Measurements from ENCODE around the gene MUCL3. TPM values are rescaled to one million over a fixed set of nuclear protein-coding genes. Genes with fewer than 3 reads are reported as not detected.

The MUCL3 gene
- total RNA-seq, 2 experiments from 2014 or later: not detected

- CTCF ChIA-PET: no interaction called here
- no peak for DNase-seq
- Mint-ChIP-seq H3K4me3 (no peak overlapping the region), H3K27ac (no peak overlapping the region), H3K36me3 (ENCODE audit: low read depth) (no peaks in the 10 kb centered on the region), H3K27me3 (peaks cover 39% of the 10 kb centered on the region), H3K4me1 (no peaks in the 10 kb centered on the region), H3K9me3 (no peaks in the 10 kb centered on the region)
- POLR2A ChIA-PET: no interaction called here
Observed at GRCh38 chr6:30974490-30975252, 33.9 kb downstream of the MUCL3 start.

DNA sequence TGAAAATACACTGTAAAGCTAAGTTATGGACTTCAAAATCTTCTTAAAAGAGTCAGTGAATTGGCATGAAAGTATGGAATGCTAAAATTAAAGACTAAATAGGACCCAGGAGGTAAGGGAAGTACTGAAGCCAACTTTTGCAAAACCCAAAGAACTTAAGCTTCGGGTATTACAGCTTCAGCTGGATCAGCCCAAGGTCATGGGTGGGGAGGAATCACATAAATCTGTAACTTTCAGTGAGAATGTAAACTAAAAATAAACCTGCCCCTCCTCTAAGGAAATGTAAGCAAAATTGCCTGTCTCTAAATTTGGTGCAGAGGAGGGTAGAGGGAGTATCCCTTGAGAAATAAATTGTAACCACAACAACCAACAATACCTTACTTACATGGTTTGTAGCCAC lies 38.4 kb downstream of the MUCL3 start:
- peaks cover 45% of the 10 kb centered on the region for H3K27me3 Mint-ChIP-seq
- no peaks in the 10 kb centered on the region for H3K9me3 Mint-ChIP-seq
- CTCF ChIA-PET: no interaction called here

DNA sequence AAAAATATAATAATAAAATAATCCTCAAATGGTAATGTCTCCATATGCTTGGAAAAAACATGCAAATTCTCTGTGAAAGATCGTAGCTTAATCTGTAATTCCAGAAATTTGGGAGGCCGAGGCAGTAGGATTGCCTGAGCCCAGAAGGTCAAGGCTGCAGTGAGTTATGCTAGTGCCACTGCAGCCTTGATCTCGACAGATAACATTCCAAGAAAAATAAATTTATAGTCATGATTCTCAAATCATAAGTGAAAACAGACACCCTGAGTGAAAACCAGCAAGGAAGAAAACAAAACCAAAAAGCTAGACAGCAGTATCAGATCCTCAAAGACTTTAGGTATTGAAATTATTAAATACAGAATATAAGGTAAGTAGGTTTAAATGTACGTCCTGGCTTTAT lies 38.9 kb downstream of the MUCL3 start:
- no peak for DNase-seq
- CTCF ChIA-PET: no interaction called here
- Mint-ChIP-seq H3K27me3 (peaks cover 43% of the 10 kb centered on the region), H3K27ac (no peak overlapping the region), H3K4me1 (no peaks in the 10 kb centered on the region), H3K4me3 (no peak overlapping the region), H3K9me3 (no peaks in the 10 kb centered on the region), H3K36me3 (ENCODE audit: low read depth) (no peaks in the 10 kb centered on the region)
- POLR2A ChIA-PET: no interaction called here

More for the DNA sequence above, 38.4 kb downstream of the MUCL3 start:
- Mint-ChIP-seq H3K27ac (no peak overlapping the region), H3K36me3 (ENCODE audit: low read depth) (no peaks in the 10 kb centered on the region), H3K4me3 (no peak overlapping the region), H3K4me1 (no peaks in the 10 kb centered on the region)
- no peak for DNase-seq
- POLR2A ChIA-PET: no interaction called here

DNA sequence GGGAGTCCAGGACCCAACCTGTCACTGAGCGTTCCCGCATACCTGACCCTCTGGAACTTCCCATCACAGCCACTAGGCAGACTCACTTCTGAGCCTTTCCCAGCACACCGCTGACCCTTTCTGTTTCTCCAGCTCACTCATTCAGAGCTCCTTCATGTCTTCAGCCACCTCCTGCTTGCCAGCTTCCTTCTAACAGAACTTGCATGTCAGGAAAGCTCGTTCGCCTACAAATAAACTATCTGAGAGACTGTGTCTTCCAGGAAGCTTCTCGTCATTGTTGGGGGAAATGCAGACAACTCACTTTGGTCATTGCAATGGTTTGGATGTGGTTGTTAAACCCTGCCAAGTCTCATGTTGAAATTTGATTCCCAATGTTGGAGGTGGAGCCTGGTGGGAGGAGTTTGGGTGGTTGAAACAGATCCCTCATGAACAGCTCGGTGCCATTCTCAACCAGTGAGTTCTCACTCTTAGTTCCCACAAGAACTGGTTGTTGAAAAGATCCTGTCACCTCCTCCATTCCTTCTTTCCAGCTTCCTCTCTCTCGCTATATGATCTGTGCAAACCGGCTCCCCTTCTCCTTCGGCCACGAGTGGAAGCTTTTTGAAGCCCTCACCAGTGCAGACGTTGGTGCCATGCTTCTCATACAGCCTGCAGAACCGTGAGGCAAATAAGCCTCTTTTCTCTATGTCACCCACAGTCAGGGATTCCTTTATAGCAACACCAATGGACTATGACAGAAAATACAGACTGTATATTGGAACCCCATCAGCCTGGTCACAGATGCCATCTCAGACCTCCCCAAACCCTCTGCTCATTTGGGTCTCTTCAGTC lies 41.4 kb downstream of the MUCL3 start:
- Mint-ChIP-seq H3K4me3 (no peak overlapping the region), H3K36me3 (ENCODE audit: low read depth) (no peaks in the 10 kb centered on the region), H3K9me3 (no peaks in the 10 kb centered on the region), H3K4me1 (no peaks in the 10 kb centered on the region), H3K27ac (no peak overlapping the region), H3K27me3 (peaks cover 38% of the 10 kb centered on the region)
- no peak for DNase-seq
- ChIA-PET CTCF (no interaction called here), POLR2A (interaction anchor here (1.5 kb wide), 1 partner anchor 9 kb away, joined by 4 read pairs; no protein-coding TSS in a partner anchor)

GRCh38 chr6:30983439-30983838 lies 42.7 kb downstream of the MUCL3 start, which contains the start of gene MUC21:
Gene MUC21 (plus strand): TSS chr6:30983718. CDS start chr6:30983959, 241 bp downstream.
- Mint-ChIP-seq H3K4me3 (no peak within 1 kb of the TSS), H3K36me3 (ENCODE audit: low read depth) (no peaks in the 10 kb centered on the region)
- POLR2A ChIA-PET: no interaction called here

GRCh38 chr6:30985490-30985889 lies 44.7 kb downstream of the MUCL3 start:
- peaks cover 20% of the 10 kb centered on the region for H3K27me3 Mint-ChIP-seq
- ChIA-PET POLR2A (no interaction called here), CTCF (interaction anchor here (0.9 kb wide), 1 partner anchor 94 kb away, joined by 4 read pairs; no protein-coding TSS in a partner anchor)
- H3K9me3 Mint-ChIP-seq: no peaks in the 10 kb centered on the region
- H3K4me3 Mint-ChIP-seq: no peak overlapping the region
- H3K36me3 Mint-ChIP-seq (ENCODE audit: low read depth): no peaks in the 10 kb centered on the region
- no peak for DNase-seq
- peaks cover 5% of the 10 kb centered on the region for H3K4me1 Mint-ChIP-seq
- no peak overlapping the region for H3K27ac Mint-ChIP-seq

More at GRCh38 chr6:30983439-30983838, 42.7 kb downstream of the MUCL3 start, which contains the start of gene MUC21:
- DNase-seq: no peak
- no peaks in the 10 kb centered on the region for H3K9me3 Mint-ChIP-seq
- H3K4me1 Mint-ChIP-seq: no peaks in the 10 kb centered on the region
- no peak within 1 kb of the TSS for H3K27ac Mint-ChIP-seq
- CTCF ChIA-PET: no interaction called here
- H3K27me3 Mint-ChIP-seq: peaks cover 31% of the 10 kb centered on the region

- POLR2A ChIA-PET: no interaction called here
- no peaks in the 10 kb centered on the region for H3K36me3 Mint-ChIP-seq (ENCODE audit: low read depth)
- H3K9me3 Mint-ChIP-seq: no peaks in the 10 kb centered on the region
- DNase-seq: no peak
- H3K4me1 Mint-ChIP-seq: peaks cover 11% of the 10 kb centered on the region
- no peak overlapping the region for H3K4me3 Mint-ChIP-seq
- CTCF ChIA-PET: no interaction called here
- no peak overlapping the region for H3K27ac Mint-ChIP-seq
- H3K27me3 Mint-ChIP-seq: peaks cover 10% of the 10 kb centered on the region
Observed at GRCh38 chr6:30987304-30987703, 46.5 kb downstream of the MUCL3 start.

DNA sequence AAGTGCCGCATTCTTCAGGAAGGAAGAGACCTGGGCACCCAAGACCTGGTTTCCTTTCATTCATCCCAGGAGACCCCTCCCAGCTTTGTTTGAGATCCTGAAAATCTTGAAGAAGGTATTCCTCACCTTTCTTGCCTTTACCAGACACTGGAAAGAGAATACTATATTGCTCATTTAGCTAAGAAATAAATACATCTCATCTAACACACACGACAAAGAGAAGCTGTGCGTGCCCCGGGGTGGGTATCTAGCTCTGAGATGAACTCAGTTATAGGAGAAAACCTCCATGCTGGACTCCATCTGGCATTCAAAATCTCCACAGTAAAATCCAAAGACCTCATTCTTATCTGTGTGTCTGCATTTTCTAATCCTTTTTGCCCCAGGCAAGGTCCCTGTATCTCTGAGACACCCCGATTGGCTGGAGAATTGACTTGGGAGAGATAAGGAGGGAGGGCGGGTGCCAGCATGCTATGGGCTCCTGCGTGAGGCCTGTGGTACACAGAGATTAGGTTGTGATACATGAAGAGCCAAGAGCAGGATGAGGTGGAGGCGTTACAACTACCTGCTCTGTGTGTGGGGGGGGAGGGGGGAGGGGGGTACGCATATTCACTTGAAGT lies 47.5 kb downstream of the MUCL3 start:
- DNase-seq: no peak
- H3K27me3 Mint-ChIP-seq: peaks cover 2% of the 10 kb centered on the region
- CTCF ChIA-PET: no interaction called here

GRCh38 chr6:30990422-30991086 lies 49.8 kb downstream of the MUCL3 start:
- no peaks in the 10 kb centered on the region for H3K36me3 Mint-ChIP-seq (ENCODE audit: low read depth)
- peaks cover 11% of the 10 kb centered on the region for H3K4me1 Mint-ChIP-seq
- peak; percentile 39 for DNase-seq
- peak overlapping the region; percentile 39 for H3K27ac Mint-ChIP-seq
- peak overlapping the region; percentile 46 for H3K4me3 Mint-ChIP-seq
- ChIA-PET POLR2A (interaction anchor here (1.0 kb wide), 1 partner anchor 9 kb away, joined by 4 read pairs; no protein-coding TSS in a partner anchor), CTCF (no interaction called here)
- no peaks in the 10 kb centered on the region for H3K27me3 Mint-ChIP-seq
- no peaks in the 10 kb centered on the region for H3K9me3 Mint-ChIP-seq

More for the DNA sequence above, 47.5 kb downstream of the MUCL3 start:
- H3K27ac Mint-ChIP-seq: no peak overlapping the region
- no peaks in the 10 kb centered on the region for H3K9me3 Mint-ChIP-seq
- no peaks in the 10 kb centered on the region for H3K36me3 Mint-ChIP-seq (ENCODE audit: low read depth)
- H3K4me1 Mint-ChIP-seq: peaks cover 11% of the 10 kb centered on the region
- no peak overlapping the region for H3K4me3 Mint-ChIP-seq
- POLR2A ChIA-PET: no interaction called here

GRCh38 chr6:30991891-30992290 lies 51.1 kb downstream of the MUCL3 start:
- ChIA-PET CTCF (no interaction called here), POLR2A (no interaction called here)
- no peak overlapping the region for H3K27ac Mint-ChIP-seq
- no peak for DNase-seq
- H3K9me3 Mint-ChIP-seq: no peaks in the 10 kb centered on the region
- H3K4me3 Mint-ChIP-seq: no peak overlapping the region
- H3K36me3 Mint-ChIP-seq (ENCODE audit: low read depth): no peaks in the 10 kb centered on the region
- H3K4me1 Mint-ChIP-seq: peaks cover 11% of the 10 kb centered on the region
- no peaks in the 10 kb centered on the region for H3K27me3 Mint-ChIP-seq

GRCh38 chr6:30997301-30997700 lies 56.5 kb downstream of the MUCL3 start:
- POLR2A ChIA-PET: no interaction called here
- Mint-ChIP-seq H3K27ac (no peak overlapping the region), H3K36me3 (ENCODE audit: low read depth) (no peaks in the 10 kb centered on the region), H3K9me3 (no peaks in the 10 kb centered on the region), H3K4me1 (peaks cover 2% of the 10 kb centered on the region), H3K4me3 (no peak overlapping the region), H3K27me3 (no peaks in the 10 kb centered on the region)
- DNase-seq: no peak
- CTCF ChIA-PET: no interaction called here

- no peaks in the 10 kb centered on the region for H3K27me3 Mint-ChIP-seq
- H3K9me3 Mint-ChIP-seq: no peaks in the 10 kb centered on the region
- CTCF ChIA-PET: no interaction called here
- POLR2A ChIA-PET: no interaction called here
- H3K36me3 Mint-ChIP-seq (ENCODE audit: low read depth): no peaks in the 10 kb centered on the region
- DNase-seq: no peak
- no peak overlapping the region for H3K27ac Mint-ChIP-seq
- no peak overlapping the region for H3K4me3 Mint-ChIP-seq
- H3K4me1 Mint-ChIP-seq: peaks cover 2% of the 10 kb centered on the region
Observed at GRCh38 chr6:30998785-30999184, 58.0 kb downstream of the MUCL3 start.
